CD4-positive, alpha-beta T cell treated with Interferon alpha-2 for 1 hour (primary cell): ENCODE data around the gene DPH1.

Experiments
- DNase-seq, 2 donors: peaks; one replicate each; pipeline ENCODE4 v3.0.0-alpha.2; 2020 to 2022

DPH1 gene

DNA sequence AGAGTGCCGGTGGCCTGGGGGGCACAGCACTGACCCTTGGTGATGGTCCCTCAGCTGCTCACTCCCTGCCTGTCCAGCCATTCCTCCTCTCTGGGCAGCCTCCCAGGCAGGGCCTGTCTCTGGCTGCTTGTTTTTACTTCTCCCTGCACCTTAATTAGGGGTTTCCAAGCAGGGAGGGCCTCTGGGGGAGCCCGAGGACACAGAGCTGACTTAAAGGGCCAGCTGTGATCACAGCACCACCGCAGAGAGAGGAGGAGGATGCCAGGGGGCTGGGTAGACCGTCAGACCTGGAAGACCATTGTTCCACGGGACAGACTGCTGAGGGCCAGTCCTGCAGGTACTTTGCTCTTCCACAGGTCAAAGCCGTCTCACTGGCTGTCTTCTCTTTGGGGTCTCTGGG is 1.2 kb upstream of the DPH1 start:
- no peak for DNase-seq

DNA sequence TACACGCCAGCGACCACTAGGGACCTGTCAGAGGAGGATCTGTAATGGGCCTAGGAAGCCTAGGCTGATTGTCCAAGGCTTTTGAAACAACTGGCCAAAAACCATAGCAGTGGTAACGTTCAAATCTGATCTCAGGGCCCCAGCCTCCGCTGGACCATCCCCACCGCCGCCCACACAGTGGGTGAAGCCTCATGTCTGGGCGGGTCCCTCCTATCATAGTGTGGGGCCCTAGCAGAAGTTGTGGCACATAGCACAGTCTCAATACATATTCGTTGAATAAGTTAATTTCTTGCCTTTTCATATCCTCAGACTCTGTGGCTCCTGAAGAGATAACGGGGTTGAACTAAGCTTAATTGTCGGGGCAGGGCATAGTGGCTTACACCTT is 818 bp downstream of the DPH1 start:
- no peak for DNase-seq

DNA sequence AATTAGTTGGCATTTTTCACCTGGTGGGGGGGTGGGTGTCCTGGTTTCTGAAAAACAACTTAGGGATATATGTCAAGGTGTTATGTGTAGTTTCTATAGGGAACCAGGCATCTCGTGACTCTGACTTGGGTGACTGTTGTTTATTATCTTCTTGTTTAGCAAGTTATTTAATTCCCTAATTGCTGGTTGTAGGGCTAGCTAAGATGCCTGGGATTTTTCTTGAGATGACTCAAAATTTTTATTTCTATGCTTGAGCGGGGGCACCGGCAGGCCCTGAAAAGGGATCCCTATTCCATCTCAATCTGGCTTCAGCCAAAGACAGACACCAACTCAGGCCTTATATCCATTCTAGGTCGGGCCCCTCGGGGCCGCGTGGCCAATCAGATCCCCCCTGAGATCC is 3.2 kb downstream of the DPH1 start:
- no peak for DNase-seq

DNA sequence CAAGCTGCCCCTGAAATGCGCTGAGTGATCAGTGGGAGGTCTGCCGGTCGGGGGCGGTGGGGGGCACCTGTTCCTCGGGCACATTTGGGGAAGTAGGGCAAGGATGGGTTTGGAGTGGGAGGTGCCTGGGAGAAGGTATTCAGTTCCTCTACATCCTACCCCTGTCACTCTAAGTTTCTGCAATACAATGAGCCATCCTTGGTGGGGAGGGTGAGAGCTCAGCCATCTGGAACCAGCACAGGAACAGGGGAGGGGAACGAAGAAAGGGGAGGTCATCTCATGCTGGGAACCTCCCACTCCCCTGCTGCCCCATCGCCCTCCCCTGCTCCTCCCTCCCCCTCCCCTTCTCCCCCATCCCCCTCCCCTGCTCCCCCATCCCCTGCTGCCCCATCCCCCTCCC is 4.2 kb downstream of the DPH1 start:
- DNase-seq: no peak

DNA sequence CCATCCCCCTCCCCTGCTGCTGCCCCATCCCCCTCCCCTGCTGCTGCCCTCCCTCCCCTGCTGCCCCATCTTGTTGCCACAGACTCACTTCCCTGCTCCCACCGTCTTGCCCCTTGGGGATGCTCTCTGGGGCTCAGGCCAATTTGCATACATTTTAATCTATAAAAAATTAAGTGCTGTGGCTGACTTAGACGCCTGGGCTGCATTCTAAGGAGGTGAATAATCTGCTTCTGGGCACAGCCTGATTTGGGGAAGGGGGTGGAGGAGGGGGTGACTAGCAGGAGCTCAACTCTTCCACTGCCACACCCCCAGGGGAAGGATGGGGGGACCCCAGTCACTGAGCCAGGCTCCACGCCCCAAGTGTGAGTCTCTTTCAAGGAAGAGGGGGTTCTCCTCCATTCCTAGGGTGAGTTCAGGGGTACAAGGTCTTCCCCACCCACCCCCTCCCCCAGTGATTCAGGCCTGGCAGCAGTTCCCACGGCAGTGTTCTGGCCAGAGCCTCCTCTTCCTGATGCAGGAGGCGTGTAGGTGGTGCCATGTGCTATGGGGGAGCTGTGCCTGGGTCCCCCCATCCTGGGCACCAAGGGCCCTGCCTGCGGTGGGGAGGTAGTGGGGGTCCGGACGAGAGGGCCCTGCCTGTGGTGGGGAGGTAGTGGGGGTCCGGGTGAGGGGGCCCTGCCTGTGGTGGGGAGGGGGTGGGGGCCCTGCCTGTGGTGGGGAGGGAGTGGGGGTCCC is 5.0 kb downstream of the DPH1 start:
- DNase-seq: no peak

DNA sequence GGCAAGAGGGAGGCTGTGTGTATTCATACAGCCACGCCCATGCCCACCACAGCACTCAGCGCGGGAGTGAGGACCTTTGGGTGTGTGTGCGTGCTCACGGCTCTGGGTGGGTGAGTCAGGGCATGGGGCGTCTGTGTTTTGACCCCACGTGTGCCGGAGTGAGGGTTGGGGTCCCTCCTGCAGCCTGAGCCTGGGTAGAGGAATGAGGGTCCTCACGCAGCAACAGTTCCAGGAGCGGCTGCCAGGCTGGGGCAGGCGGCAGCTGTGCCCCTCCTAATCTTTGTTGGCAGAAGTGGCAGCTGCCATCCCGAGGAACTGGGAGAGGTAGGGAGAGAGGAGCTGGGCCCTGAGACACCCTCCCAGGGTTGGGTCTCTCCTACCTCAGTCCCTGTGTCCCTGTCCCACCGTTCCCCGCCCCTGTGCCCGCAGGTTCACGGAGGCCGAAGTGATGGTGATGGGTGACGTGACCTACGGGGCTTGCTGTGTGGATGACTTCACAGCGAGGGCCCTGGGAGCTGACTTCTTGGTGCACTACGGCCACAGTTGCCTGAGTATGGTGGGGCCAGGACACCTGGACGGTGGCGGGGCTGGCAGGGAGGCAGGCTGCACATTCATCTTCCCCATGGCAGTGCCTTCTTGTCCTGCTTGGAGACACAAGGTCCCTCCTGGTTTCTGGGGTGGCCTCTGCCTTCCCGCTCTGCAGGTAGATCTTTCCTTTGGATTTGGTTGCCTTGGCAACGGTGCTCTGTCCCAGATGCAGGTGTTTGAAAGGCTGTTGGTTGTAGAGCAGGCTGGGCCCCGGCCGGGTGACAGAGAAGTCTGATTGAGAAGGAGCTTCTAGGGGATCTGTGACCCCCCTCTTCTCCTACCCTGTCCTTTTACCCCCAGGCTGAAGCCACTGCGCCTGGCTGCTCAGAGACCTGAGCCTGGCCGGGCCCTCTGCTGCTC is 5.9 kb downstream of the DPH1 start:
- DNase-seq: no peak

DNA sequence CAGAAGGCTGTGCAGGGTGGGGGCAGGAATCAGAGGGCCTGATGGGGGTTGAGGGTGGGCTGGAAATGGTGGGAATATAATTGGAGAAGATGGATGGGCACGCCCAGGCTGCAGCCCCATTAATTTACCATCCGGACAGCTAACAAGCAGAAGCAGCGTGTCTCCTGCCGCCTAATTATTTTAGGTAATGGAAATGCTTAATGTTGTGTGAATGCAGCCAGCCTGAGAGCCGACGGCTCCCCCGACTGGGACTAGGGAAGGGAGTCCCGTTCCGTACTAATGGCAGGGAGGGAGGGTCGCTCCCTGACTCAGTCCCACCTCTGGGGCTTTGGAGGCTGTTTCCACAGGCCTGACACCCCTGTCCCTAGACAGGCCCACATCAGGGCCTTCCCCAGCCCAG is 7.2 kb downstream of the DPH1 start:
- DNase-seq: no peak

DNA sequence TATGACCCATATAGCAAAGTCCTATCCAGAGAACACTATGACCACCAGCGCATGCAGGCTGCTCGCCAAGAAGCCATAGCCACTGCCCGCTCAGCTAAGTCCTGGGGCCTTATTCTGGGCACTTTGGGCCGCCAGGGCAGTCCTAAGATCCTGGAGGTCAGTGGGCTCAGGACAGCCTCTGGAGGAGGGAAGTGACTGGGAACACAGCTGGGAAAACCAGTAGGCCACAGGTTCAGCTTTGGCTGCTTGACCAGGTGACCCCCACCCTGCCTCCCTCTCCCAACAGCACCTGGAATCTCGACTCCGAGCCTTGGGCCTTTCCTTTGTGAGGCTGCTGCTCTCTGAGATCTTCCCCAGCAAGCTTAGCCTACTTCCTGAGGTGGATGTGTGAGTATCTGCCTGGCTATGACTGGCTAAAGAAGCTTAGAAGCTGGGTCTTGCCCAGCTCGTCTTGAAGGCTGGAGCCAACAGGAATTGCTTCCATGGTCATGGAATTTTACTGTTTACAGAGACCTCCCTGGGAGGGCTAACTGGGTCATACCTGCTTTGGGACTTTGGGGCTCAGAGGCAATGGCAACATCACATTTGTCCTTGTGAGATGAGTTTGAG is 10.4 kb downstream of the DPH1 start:
- DNase-seq: no peak

DNA sequence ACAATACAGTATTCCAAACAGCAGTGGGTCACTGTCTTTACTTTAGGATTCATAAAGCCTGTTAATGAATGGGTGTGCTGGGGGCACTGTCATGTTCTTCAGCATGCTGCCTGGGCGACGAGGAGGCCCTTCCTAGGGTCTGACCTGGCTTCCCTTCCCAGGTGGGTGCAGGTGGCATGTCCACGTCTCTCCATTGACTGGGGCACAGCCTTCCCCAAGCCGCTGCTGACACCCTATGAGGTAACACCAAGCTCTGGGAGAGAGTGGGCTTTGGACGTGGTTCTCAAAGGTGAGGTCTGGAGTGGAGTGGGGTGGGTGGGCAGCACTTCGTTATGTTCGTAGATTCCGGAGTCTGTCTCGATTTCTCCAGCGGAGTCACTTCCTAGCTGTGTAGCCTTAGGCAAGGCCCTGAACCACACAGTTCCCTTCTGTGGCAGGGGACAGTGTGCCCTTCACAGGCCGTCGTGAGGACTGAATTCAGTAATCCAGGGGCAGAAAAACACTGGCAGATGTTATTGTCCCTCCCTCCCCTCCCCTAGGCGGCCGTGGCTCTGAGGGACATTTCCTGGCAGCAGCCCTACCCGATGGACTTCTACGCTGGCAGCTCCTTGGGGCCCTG is 11.1 kb downstream of the DPH1 start:
- DNase-seq: no peak

DNA sequence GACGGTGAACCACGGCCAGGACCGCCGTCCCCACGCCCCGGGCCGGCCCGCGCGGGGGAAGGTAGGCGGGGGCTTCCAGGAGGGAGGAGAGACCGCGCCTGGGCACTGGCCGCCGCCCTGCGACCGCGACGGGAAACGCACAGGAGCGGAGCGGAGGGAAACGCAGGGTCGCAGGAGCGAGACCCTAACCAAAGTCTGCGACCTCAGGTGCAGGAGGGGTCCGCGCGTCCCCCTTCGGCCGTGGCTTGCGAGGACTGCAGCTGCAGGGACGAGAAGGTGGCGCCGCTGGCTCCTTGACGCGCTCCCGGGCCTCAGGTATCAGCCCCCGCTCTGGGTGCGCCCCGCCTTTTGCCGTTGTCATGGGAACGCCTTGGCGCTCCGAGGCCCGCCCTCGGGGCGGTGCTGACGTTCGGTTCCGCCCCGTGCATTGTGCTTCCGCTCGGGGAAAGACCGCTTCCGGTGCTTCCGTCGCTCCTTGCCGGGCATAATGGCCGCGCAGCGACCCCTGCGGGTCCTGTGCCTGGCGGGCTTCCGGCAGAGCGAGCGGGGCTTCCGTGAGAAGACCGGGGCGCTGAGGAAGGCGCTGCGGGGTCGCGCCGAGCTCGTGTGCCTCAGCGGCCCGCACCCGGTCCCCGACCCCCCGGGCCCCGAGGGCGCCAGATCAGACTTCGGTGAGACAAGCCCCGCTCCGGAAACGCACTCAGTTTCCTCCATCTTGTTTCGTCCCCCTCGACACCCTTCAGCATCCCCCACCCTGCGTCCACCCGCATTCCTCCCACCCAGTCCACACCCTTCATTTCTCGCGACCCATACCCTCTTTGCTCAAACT is 11.8 kb downstream of the DPH1 start, which contains the start of gene OVCA2:
Gene OVCA2, plus strand, starts transcription at position 462 of the 829 bp plus-strand sequence. Its CDS starts 26 bp downstream, at position 488.
- DNase-seq: peak; percentile 95 to 98

DNA sequence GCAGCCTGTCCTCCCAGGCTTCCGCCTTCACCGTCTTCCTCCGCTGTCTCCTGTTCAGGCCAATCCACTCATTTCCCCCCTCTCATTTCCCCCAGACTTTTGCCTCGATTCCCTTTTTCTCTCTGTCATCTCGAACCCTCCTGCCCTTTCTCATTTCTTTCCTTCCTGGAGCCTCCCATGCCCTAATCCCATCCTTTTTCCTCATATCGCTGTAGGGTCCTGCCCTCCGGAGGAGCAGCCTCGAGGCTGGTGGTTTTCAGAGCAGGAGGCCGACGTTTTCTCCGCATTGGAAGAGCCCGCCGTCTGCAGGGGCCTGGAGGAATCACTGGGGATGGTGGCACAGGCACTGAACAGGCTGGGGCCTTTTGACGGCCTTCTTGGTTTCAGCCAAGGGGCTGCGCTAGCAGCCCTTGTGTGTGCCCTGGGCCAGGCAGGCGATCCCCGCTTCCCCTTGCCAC is 12.5 kb downstream of the DPH1 start:
- no peak for DNase-seq

DNA sequence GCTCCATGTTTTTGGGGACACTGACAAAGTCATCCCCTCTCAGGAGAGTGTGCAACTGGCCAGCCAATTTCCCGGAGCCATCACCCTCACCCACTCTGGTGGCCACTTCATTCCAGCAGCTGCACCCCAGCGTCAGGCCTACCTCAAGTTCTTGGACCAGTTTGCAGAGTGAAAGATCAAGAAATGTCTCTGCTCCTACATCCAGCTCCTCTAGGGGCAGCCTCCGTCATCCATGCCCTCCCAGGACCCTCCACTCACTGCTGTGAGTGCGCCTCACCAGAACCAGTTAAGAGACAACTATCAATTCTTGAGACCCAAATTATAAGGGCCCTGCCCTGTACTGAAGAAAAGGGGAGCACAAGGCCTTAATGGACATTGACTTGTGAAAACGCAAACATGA is 13.0 kb downstream of the DPH1 start:
- no peak for DNase-seq

DNA sequence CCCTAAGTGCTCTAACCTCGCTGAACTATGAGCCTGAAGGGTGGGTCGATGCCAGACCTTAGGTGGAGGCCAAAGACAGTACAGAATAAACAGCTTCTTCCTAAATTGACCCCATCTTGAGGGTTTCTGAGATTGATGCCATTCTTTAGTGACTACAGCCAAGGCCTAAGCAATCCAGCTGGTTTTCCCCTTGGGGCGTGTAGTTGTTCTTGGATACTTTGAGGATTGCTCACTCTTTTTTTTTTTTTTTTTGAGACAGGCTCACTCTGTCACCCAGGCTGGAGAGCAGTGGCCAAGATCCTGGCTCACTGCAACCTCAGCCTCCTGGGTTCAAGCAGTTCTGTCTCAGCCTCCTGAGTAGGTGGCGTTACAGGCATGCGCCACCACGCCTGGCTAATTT is 13.8 kb downstream of the DPH1 start:
- DNase-seq: no peak

DNA sequence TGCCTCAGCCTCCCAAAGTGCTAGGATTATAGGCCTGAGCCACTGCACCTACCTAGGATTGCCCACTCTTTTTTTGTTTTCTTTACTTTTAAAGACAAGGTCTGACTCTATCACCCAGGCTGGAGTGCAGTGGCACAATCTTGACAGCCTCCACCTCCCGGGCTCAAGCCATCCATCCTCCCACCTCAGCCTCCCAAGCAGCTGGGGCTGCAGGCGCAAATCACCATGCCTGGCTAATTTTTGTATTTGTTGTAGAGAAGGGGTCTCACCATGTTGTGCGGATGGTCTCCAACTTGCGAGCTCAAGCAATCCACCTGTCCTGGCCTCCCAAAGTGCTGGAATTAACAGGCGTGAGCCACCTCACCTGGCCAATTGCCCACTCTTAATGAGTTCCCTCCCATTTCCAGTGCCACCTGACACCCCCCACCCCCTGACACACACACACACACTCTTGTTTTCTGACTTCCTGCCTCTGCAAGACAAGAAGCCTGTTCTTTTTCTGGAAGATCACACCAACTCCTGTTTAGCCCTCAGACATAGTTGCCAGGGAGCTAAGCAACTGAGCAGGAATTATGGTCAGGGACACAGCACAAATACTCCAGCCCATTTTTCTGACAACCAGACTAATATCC is 14.4 kb downstream of the DPH1 start:
- no peak for DNase-seq

DNA sequence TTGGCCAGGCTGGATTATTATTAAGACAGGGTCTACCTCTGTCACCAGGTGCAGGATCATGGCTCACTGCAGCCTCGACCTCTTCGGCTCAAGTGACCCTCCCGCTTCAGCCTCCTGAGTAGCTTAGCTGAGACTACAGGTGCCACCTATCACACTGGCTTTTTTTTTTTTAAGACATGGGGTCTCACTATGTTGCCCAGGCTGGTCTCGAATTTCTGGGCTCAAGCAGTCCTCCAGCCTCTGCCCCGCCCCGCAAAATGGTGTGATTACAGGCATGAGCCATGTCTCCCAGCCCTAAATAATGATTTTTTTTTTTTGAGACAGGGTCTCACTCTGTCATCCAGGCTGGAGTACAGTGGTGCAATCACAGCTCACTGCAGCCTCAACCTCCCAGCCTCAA is 17.6 kb downstream of the DPH1 start:
- no peak for DNase-seq

DNA sequence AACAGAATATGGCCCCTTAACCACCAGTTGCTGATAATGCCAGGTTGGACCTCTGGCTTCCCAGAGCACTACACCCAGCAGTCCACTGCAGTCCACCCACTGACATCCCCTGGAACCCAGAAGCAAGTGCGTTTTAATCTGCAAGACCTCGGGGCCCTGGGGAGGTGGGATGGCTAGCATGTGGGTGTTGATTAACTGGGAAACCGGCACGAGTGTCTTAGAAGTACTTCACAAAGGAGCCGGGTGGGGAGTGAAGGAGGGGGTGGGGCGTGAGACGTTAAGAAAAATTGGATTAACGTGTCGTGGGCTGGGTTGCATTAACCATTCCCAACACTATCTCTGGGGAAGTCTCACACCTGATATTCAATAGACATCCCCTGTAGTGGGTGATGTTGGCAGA is 18.9 kb downstream of the DPH1 start:
- DNase-seq: no peak

DNA sequence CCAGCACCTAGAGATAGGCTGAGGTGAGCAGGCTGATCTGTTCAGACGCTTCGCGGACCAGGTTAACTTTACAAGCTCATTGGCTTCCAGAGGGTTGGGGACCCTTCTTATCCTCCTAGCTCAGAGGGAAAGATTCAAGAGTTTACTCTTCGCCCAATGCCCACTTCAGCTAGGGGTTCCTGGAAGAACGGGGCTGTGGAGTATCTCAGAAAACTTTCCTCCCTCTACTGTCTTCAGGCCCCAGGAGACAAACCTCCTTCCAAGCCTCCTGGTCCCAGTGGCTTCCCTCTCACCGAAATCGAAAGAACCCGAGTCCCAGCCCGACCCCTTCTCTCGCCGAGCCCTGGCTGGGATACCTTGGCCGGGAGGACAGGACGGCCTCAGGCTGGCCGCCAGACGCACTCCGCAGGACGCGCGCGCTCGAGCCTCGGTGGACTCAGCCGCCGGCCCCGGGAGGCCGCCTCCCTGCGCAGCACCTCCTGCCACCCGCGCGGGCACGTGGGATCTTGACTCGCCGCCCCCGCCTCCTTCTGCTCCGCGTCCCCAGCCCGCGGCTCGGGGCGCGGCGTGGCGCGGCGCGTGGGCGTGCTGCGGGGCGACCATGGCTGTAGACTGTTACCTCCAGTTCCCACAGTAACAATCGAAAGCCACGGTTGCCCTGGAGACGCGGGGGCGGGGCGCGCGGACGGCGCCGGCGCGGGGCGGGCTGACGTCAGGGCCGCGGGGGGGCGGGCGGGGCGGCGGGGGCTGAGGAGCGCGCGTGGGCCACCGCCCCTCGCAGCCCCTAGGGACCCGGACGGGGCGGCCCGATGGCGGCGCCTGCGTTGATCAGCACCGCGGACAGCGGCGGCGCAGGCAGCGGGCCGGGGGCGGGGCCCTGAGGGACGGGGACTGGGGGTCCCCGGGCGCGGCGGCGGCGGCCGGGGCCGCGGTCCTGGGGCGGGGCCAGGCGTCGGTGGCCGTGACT is 19.7 kb downstream of the DPH1 start:
- DNase-seq: peak; percentile 90 to 95

DNA sequence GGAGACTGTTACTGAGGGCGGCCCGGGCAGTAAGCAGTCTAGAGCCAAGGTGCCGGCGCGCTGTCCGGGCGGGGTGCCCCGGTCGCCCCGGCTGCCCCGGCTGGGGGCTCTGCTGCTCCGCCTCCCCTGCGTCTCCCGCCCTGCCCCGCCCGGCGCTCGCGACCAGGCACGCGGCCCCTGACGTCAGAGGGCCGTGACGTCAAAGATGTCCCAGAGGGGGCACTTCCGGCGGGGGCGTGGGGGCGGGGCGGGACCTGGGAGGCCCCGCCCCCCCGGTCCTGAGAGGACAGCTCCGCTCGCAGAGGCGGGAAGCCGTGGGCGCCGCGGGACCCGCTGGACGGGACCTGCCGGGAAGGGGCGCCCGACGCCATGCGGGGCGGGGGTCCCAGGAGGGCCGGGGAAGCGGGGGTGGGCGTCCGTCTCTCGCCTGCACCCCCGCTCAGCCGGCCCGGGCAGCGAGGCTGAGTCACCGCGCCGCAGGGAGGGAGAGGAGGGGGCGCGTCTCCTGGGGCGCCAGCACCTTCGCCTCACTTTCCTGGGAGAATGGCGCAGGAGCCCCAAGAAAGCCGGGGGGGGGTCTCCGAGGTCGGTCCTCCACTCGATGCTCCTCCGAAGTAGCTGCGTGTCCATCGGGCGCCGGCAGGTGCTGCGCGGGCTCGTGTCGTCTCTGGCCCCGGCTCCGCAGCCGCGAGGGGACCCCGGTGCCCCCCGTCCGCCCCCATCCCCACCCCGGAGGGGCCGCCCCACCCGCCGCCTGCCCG is 20.5 kb downstream of the DPH1 start:
- DNase-seq: peak; percentile 70 to 85

DNA sequence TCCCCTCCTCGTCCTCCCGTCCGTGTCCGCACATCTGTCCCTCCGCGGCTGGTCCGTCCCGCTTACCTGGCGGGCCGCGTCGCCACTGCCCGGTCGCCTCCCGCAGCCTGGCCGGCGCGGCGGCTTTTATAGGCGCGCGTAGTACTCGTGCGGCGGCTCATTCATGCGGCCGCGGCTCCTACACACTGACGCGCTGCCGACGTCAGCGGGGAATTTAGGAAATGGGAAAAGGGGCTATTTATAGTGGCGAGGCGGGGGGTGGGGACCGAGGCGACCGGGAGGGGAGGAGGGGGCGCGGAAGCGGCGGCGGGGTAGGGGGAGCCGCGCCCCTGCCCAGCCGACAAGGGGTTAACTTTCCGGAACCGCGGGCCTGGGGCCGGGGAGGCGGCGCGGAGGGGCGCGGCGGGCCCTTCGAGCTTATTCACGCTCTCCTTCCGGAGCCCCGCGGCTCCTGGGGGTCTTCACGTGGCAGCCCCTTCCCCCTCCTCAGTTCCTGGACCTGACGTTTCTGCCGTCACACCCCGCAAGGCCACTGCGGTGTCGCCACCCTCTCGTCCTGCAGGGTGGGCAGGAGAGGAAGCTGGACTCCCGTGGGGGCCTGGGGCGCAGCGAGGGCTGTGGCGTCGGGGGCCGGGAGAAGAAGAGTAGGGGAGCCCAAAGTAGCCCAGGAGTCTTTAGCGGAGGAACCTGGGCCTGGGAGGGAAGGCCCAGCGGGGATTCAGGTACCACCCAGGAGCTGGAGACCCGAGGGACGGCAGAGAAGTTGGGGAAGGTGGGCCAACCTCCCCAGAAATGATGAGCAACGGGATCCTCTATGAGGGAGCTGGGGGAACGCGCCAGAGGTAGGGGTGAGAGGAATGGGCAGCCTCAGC is 21.3 kb downstream of the DPH1 start:
- peak in 1 of 2 donors; percentile 38 for DNase-seq
